IPS-NIHi11 (cell line): Measurements from ENCODE around the gene APRT.
"Not testable (repeated sequence)": the region's sequence is repeated elsewhere in the genome, so short reads cannot be mapped to it uniquely, and the experiment has no call there.

ENCODE experiments used
- DNase-seq: peaks from one replicate; pipeline ENCODE4 v3.0.0; 2012; ENCODE audit warnings: mixed read lengths, low spot score

APRT gene

GRCh38 chr16:88842308-88842756 lies 30.6 kb upstream of the APRT start:
- no peak for DNase-seq

GRCh38 chr16:88841521-88842307 lies 30.0 kb upstream of the APRT start:
- DNase-seq = no peak

- DNase-seq = no peak
These were observed 29.0 kb upstream of the APRT start for GRCh38 chr16:88840600-88841215.

GRCh38 chr16:88839745-88840599 lies 28.2 kb upstream of the APRT start:
- no peak for DNase-seq

- no peak for DNase-seq
These were observed 27.4 kb upstream of the APRT start for GRCh38 chr16:88839026-88839529.

- DNase-seq = no peak
These were observed 26.8 kb upstream of the APRT start for GRCh38 chr16:88838566-88838965.

GRCh38 chr16:88837806-88838205 lies 26.1 kb upstream of the APRT start:
- no peak for DNase-seq

GRCh38 chr16:88836791-88837190 lies 25.1 kb upstream of the APRT start:
- DNase-seq = no peak

- DNase-seq = no peak
These were observed 24.1 kb upstream of the APRT start for GRCh38 chr16:88835818-88836217.

GRCh38 chr16:88835383-88835782 lies 23.7 kb upstream of the APRT start:
- no peak for DNase-seq

GRCh38 chr16:88834670-88835069 lies 22.9 kb upstream of the APRT start:
- DNase-seq = no peak

GRCh38 chr16:88833086-88833485 lies 21.4 kb upstream of the APRT start:
- no peak for DNase-seq

- DNase-seq = peak; percentile 69
These were observed 20.1 kb upstream of the APRT start for GRCh38 chr16:88831838-88832237.

- DNase-seq = no peak
These were observed 19.1 kb upstream of the APRT start for GRCh38 chr16:88830783-88831182.

GRCh38 chr16:88830258-88830657 lies 18.5 kb upstream of the APRT start:
- no peak for DNase-seq

GRCh38 chr16:88828711-88829110 lies 17.0 kb upstream of the APRT start:
- no peak for DNase-seq

- no peak for DNase-seq
These were observed 16.0 kb upstream of the APRT start for GRCh38 chr16:88827727-88828126.

- DNase-seq = no peak
These were observed 14.5 kb upstream of the APRT start for GRCh38 chr16:88826070-88826840.

- DNase-seq = no peak
These were observed 13.4 kb upstream of the APRT start for GRCh38 chr16:88825146-88825545.

GRCh38 chr16:88824256-88825077 lies 12.7 kb upstream of the APRT start:
- DNase-seq = no peak

- not testable (repeated sequence) for DNase-seq
These were observed 11.9 kb upstream of the APRT start for GRCh38 chr16:88823646-88824045.
